K562 (cell line): Measurements from ENCODE around the gene SMIM41. TPM values are rescaled to one million over a fixed set of nuclear protein-coding genes. Genes with fewer than 3 reads are reported as not detected.

ENCODE experiments used
- ARHGAP35 ChIP-seq: fragments of 450-650 bp; IDR thresholded peaks from 2 replicates; pipeline ENCODE4 v1.6.1; 2018; ENCODE audit not compliant: partially characterized antibody
- ARID3B ChIP-seq: fragments of 250-450 bp; sonication (Bioruptor Pico); IDR thresholded peaks from 2 replicates; pipeline ENCODE4 v1.4.0; 2020; ENCODE audit warnings: borderline replicate concordance
- COPS2 ChIP-seq: fragments of 450-650 bp; conservative IDR thresholded peaks from 2 replicates; pipeline ENCODE4 v1.6.1; 2016; ENCODE audit warnings: mild to moderate bottlenecking, moderate library complexity
- FOXO4 ChIP-seq: fragments of 450-650 bp; formaldehyde crosslinking; IDR thresholded peaks from 2 replicates; pipeline ENCODE4 v1.4.0; 2020; ENCODE audit warnings: mild to moderate bottlenecking, moderate library complexity
- FOXP1 ChIP-seq: sonication (generic); formaldehyde crosslinking; IDR thresholded peaks from 2 replicates; pipeline ENCODE4 v1.8.0; 2022; ENCODE audit warnings: mild to moderate bottlenecking, missing genetic modification reagents
- ID3 ChIP-seq, 2 experiments: fragments of 250-450 bp in 1 of 2; fragments of 450-650 bp in 1 of 2; sonication (Bioruptor Pico) in 1 of 2; IDR thresholded peaks; 2 replicates each; pipeline versions ENCODE4 v1.6.1 to v1.8.0; 2016 to 2021; ENCODE audit warnings: mild to moderate bottlenecking in 2 of 2, moderate library complexity in 2 of 2, missing compliant biosample characterization in 1 of 2, missing genetic modification characterization in 1 of 2
- KDM2B ChIP-seq: fragments of 250-450 bp; sonication (Bioruptor Pico); IDR thresholded peaks from 2 replicates; pipeline ENCODE4 v1.8.0; 2021; ENCODE audit warnings: mild to moderate bottlenecking, moderate library complexity
- KLF13 ChIP-seq: fragments of 450-650 bp; IDR thresholded peaks from 2 replicates; pipeline ENCODE4 v1.6.1; 2016; ENCODE audit warnings: missing genetic modification characterization, low read depth, mild to moderate bottlenecking, missing compliant biosample characterization, moderate library complexity, borderline replicate concordance
- MYC ChIP-seq, 2 experiments: fragments of 250-450 bp in 1 of 2; sonication (Bioruptor Pico) in 1 of 2; IDR thresholded peaks; 2 replicates each; pipeline versions ENCODE4 v1.5.1 to v1.6.1; 2012 to 2021; ENCODE audit warnings: low read depth in 2 of 2, borderline replicate concordance in 1 of 2, improper control_type of control experiment in 1 of 2, low read length in 1 of 2, mild to moderate bottlenecking in 1 of 2, moderate library complexity in 1 of 2
- NCOA2 ChIP-seq, 2 experiments: fragments of 450-650 bp; IDR thresholded peaks; 2 replicates each; pipeline ENCODE4 v1.6.1; 2018; ENCODE audit warnings: mild to moderate bottlenecking in 2 of 2, moderate library complexity in 1 of 2; ENCODE audit not compliant: partially characterized antibody in 2 of 2
- PHB ChIP-seq: fragments of 250-450 bp; sonication (Bioruptor Pico); IDR thresholded peaks from 2 replicates; pipeline ENCODE4 v1.5.0; 2021
- RBM14 ChIP-seq: fragments of 200-400 bp; formaldehyde crosslinking; IDR thresholded peaks from 2 replicates; pipeline ENCODE4 v1.6.1; 2018; ENCODE audit warnings: low read depth, mild to moderate bottlenecking, low read length, moderate library complexity, borderline replicate concordance; ENCODE audit not compliant: insufficient read depth
- SREBF2 ChIP-seq: sonication (generic); formaldehyde crosslinking; IDR thresholded peaks from 2 replicates; pipeline ENCODE4 v1.4.0; 2020; ENCODE audit warnings: mild to moderate bottlenecking, missing genetic modification reagents
- TCF15 ChIP-seq: fragments of 250-450 bp; sonication (Bioruptor Pico); IDR thresholded peaks from 2 replicates; pipeline ENCODE4 v1.8.0; 2022; ENCODE audit warnings: moderate library complexity, mild to moderate bottlenecking, inconsistent platforms
- ZBTB26 ChIP-seq: fragments of 450-650 bp; formaldehyde crosslinking; IDR thresholded peaks from 2 replicates; pipeline ENCODE4 v1.4.0; 2022; ENCODE audit warnings: missing genetic modification characterization
- ZKSCAN1 ChIP-seq: fragments of 150-350 bp; IDR thresholded peaks from 2 replicates; pipeline ENCODE4 v1.6.1; 2016; ENCODE audit warnings: low read depth, low read length
- ZNF584 ChIP-seq: fragments of 200-800 bp; sonication (Bioruptor generic); IDR thresholded peaks from 2 replicates; pipeline ENCODE4 v1.6.1; 2016; ENCODE audit warnings: low read depth, mild to moderate bottlenecking, missing genetic modification characterization, missing compliant biosample characterization
- polyA plus RNA-seq, 8 experiments: library from polyadenylated mRNA; depleted of rRNA in 4 of 8; stranded (reverse) in 5 of 8; unstranded in 3 of 8; fragments of >200 nt; fragmentation: Nextera tagmentation in 2 of 8; fragmentation: Illumina TruSeq in 1 of 8; extraction: Ambion mirVana in 2 of 8; extraction: Trizol in 1 of 8; gene quantifications; 2 replicates each; pipeline versions ENCODE4 v1.2.1 to v1.2.3, GENCODE V29; 2011 to 2014; ENCODE audit warnings: inconsistent platforms in 1 of 8, missing spikeins in 1 of 8
- total RNA-seq, 7 experiments: library from RNA; depleted of rRNA in 6 of 7; stranded (reverse); fragments of >200 nt in 6 of 7; fragmentation: Illumina TruSeq in 2 of 7; extraction: Trizol in 2 of 7; gene quantifications; 2 replicates each; pipeline versions ENCODE4 v1.2.1 to v1.2.3, GENCODE V29; 2011 to 2021; ENCODE audit warnings: low replicate concordance in 1 of 7
- TF ChIP-seq, protein P1 (sequence below): sonication (generic); formaldehyde crosslinking; IDR thresholded peaks from 2 replicates; pipeline ENCODE4 v1.8.0; 2023; ENCODE audit warnings: mild to moderate bottlenecking, missing genetic modification reagents

The SMIM41 gene
- total and polyA plus RNA-seq, 9 of the 15 experiments (the other 6 are each of a cell fraction or from before 2014, with no cell fraction given) = not detected

DNA sequence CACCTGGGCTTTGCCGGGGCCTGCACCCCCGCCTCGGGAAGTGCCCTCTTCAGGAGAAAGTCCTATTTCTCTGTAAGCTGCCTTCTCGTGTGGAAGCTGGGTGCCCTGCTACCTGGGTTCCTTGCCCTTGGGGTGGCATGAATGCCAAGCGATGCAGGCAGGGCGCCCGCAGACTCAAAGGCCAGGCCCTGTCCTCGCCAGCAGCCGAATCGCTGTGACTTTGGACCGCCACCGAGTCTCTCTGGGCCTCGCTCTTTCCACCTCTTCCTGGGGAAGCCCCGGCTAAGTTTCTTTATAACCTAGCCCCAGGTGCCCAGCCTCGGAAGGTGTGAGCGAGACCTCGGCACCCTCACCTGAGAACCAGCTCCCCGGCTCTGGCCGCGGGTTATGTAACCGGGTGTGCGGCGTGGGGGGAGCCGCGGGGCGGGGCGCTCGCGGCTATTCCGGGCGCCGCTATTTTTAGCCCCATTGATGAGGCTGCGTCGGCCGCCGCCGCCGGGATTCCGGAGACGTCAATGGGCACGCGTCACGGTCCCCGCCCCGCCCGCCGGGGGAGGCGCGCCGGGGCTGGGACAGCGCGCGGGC, 42.8 kb upstream of the SMIM41 start (continued):
- TF ChIP-seq ARHGAP35 = no peak
- TF ChIP-seq ARID3B (CRISPR knock-in tag) = no peak
- no peak for TF ChIP-seq KLF13
- no peak for TF ChIP-seq SREBF2 (CRISPR knock-in tag)
- no peak for TF ChIP-seq TCF15
- TF ChIP-seq ID3 (CRISPR knock-in tag; IDR thresholded peaks at IDR 0.05) = no peak
- TF ChIP-seq ID3 (tag; IDR thresholded peaks at IDR 0.05) = no peak
- TF ChIP-seq COPS2 = no peak
- no peak for TF ChIP-seq ZNF584
- no peak for TF ChIP-seq MYC (IDR thresholded peaks at IDR 0.05; ENCODE audit: low read depth, low read length)
- TF ChIP-seq MYC (CRISPR knock-in tag; IDR thresholded peaks at IDR 0.05; ENCODE audit: borderline replicate concordance, low read depth) = no peak
- TF ChIP-seq ZBTB26 (CRISPR knock-in tag) = no peak
- no peak for TF ChIP-seq FOXO4 (CRISPR knock-in tag)
- TF ChIP-seq, protein P1, sequence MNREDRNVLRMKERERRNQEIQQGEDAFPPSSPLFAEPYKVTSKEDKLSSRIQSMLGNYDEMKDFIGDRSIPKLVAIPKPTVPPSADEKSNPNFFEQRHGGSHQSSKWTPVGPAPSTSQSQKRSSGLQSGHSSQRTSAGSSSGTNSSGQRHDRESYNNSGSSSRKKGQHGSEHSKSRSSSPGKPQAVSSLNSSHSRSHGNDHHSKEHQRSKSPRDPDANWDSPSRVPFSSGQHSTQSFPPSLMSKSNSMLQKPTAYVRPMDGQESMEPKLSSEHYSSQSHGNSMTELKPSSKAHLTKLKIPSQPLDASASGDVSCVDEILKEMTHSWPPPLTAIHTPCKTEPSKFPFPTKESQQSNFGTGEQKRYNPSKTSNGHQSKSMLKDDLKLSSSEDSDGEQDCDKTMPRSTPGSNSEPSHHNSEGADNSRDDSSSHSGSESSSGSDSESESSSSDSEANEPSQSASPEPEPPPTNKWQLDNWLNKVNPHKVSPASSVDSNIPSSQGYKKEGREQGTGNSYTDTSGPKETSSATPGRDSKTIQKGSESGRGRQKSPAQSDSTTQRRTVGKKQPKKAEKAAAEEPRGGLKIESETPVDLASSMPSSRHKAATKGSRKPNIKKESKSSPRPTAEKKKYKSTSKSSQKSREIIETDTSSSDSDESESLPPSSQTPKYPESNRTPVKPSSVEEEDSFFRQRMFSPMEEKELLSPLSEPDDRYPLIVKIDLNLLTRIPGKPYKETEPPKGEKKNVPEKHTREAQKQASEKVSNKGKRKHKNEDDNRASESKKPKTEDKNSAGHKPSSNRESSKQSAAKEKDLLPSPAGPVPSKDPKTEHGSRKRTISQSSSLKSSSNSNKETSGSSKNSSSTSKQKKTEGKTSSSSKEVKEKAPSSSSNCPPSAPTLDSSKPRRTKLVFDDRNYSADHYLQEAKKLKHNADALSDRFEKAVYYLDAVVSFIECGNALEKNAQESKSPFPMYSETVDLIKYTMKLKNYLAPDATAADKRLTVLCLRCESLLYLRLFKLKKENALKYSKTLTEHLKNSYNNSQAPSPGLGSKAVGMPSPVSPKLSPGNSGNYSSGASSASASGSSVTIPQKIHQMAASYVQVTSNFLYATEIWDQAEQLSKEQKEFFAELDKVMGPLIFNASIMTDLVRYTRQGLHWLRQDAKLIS (CRISPR knock-in tag) = no peak
- TF ChIP-seq NCOA2 (IDR thresholded peaks at IDR 0.05; ENCODE audit: partially characterized antibody in 2 of 2) = no peak
- no peak for TF ChIP-seq ZKSCAN1
- TF ChIP-seq KDM2B (CRISPR knock-in tag) = no peak
- TF ChIP-seq PHB (CRISPR knock-in tag) = no peak
- no peak for TF ChIP-seq RBM14
- no peak for TF ChIP-seq FOXP1 (CRISPR knock-in tag)
